Mesothelial cell of epicardium (in vitro differentiated cells): ENCODE measurements around the gene COL5A1. TPM values are rescaled to one million over a fixed set of nuclear protein-coding genes. Genes with fewer than 3 reads are reported as not detected.

Source experiments
- DNase-seq, 2 experiments: peaks; one replicate each; pipeline ENCODE4 v3.0.0; 2021; ENCODE audit warnings: low spot score in 2 of 2; ENCODE audit not compliant: unreplicated experiment in 2 of 2
- H3K27ac Mint-ChIP-seq: 2 replicates; pipeline ENCODE4 v1.8.0; 2021; ENCODE audit warnings: mixed read lengths
- H3K27me3 Mint-ChIP-seq: 2 replicates; pipeline ENCODE4 v1.8.0; 2021; ENCODE audit warnings: low read depth, mixed read lengths
- H3K36me3 Mint-ChIP-seq: 2 replicates; pipeline ENCODE4 v1.8.0; 2021; ENCODE audit warnings: mixed read lengths
- H3K4me1 Mint-ChIP-seq: 2 replicates; pipeline ENCODE4 v1.8.0; 2021; ENCODE audit warnings: mixed read lengths
- H3K4me3 Mint-ChIP-seq: 2 replicates; pipeline ENCODE4 v1.8.0; 2021; ENCODE audit warnings: mild to moderate bottlenecking, moderate library complexity, mixed read lengths
- H3K9me3 Mint-ChIP-seq: 2 replicates; pipeline ENCODE4 v1.8.0; 2021; ENCODE audit warnings: mixed read lengths
- CTCF ChIP-seq: fragments of 200-600 bp; sonication (generic); IDR thresholded peaks from one replicate; pipeline ENCODE4 v1.5.0; 2021; ENCODE audit warnings: antibody characterized with exemption; ENCODE audit not compliant: unreplicated experiment
- total RNA-seq: library from RNA; stranded (reverse); gene quantifications from 3 replicates; pipeline ENCODE4 v1.2.1, GENCODE V29; 2021

COL5A1 gene
- total RNA-seq, 1 donor from 2014 or later = 605 TPM

GRCh38 chr9:134594078-134594941 lies 47.3 kb upstream of the COL5A1 start:
- Mint-ChIP-seq H3K9me3 (no peaks in the 10 kb centered on the region), H3K4me1 (peaks cover 47% of the 10 kb centered on the region), H3K27ac (peak overlapping the region; percentile 35), H3K4me3 (no peak overlapping the region), H3K36me3 (no peaks in the 10 kb centered on the region), H3K27me3 (no peaks in the 10 kb centered on the region)
- DNase-seq = no peak
- no peak for TF ChIP-seq CTCF

- Mint-ChIP-seq H3K27me3 (no peaks in the 10 kb centered on the region), H3K27ac (no peak overlapping the region), H3K36me3 (no peaks in the 10 kb centered on the region), H3K9me3 (no peaks in the 10 kb centered on the region), H3K4me3 (no peak overlapping the region), H3K4me1 (peaks cover 44% of the 10 kb centered on the region)
- TF ChIP-seq CTCF = no peak
- DNase-seq = no peak
Observed at GRCh38 chr9:134595014-134595413, 46.6 kb upstream of the COL5A1 start.

- no peaks in the 10 kb centered on the region for H3K9me3 Mint-ChIP-seq
- peaks cover 33% of the 10 kb centered on the region for H3K4me1 Mint-ChIP-seq
- no peaks in the 10 kb centered on the region for H3K27me3 Mint-ChIP-seq
- H3K27ac Mint-ChIP-seq = no peak overlapping the region
- H3K4me3 Mint-ChIP-seq = no peak overlapping the region
- TF ChIP-seq CTCF = no peak
- DNase-seq = no peak
- no peaks in the 10 kb centered on the region for H3K36me3 Mint-ChIP-seq
Observed at GRCh38 chr9:134597041-134597913, 44.3 kb upstream of the COL5A1 start.

- no peak overlapping the region for H3K4me3 Mint-ChIP-seq
- no peaks in the 10 kb centered on the region for H3K27me3 Mint-ChIP-seq
- no peak for TF ChIP-seq CTCF
Observed at GRCh38 chr9:134597957-134598883, 43.4 kb upstream of the COL5A1 start.

GRCh38 chr9:134598884-134599245 lies 42.7 kb upstream of the COL5A1 start:
- Mint-ChIP-seq H3K4me3 (no peak overlapping the region), H3K36me3 (no peaks in the 10 kb centered on the region), H3K27me3 (no peaks in the 10 kb centered on the region), H3K27ac (no peak overlapping the region), H3K4me1 (peaks cover 31% of the 10 kb centered on the region), H3K9me3 (no peaks in the 10 kb centered on the region)
- DNase-seq = no peak
- no peak for TF ChIP-seq CTCF

More at GRCh38 chr9:134597957-134598883, 43.4 kb upstream of the COL5A1 start:
- DNase-seq = no peak
- Mint-ChIP-seq H3K27ac (peak overlapping the region; percentile 76), H3K36me3 (no peaks in the 10 kb centered on the region), H3K9me3 (no peaks in the 10 kb centered on the region), H3K4me1 (peaks cover 33% of the 10 kb centered on the region)
